ENCODE measurements around the gene TACC3.

TACC3 gene

DNA sequence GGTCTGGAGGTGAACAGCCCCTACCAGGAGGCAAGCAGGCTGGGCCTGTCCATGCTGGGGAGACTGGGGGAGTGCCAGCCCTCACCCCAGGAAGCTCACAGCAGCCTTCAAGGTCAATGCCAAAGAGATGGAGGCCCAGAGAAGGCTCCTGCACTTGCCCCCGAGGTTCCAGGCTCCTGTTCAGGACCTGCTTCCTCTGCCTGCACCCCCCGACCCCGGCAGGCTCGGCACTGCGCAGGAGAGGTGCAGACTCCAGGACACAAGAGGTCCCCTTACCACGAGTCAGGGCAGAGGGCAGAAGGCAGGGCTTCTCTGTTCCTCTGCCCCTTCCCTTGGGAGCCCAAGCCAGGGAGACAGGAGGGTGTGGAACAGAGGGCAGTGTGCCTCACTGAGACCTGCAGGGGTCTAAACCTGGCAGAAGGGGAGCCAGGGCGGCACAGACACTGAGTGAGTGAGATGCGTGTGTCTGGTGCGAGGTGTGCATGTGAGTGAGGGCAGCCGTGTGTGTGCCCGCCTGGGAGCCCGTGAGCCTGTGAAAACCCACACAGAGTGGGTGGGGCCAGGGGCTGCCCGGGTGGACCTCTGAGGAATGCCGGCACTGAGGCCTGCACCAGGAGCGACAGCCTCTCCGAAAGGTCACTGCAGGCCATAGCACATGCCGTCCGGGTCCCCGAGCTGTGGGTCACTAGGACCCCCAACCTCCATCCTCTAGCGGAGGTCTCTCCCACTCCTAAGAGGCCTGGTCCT, 41.1 kb downstream of the TACC3 start:
- no peak for DNase-seq

DNA sequence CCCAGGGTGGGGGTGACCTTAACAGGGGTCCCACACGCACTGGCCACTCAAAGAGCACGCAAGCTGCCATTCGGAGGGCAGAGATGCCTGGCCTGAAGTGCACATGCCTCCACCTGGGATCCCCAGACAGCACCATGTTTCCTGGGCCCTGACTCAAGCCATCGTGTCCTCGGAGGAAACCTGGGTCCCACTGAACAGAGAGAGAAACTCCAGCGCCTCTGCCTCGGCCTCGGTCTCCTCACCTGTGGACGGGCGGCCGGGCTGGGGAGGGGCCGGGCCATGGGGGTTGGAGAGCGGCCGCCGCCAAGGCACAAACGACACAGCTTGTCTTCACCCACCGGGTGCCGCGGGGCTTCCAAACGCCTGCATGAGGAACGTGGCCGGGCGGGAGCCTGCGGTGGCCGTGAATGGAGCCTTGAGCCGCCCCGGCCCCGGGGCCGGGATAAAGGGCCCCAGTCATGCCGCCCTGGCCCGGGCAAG, 41.8 kb downstream of the TACC3 start:
- DNase-seq: no peak

- DNase-seq: no peak
Measured at GRCh38 chr4:1763550-1764080, 42.3 kb downstream of the TACC3 start.

DNA sequence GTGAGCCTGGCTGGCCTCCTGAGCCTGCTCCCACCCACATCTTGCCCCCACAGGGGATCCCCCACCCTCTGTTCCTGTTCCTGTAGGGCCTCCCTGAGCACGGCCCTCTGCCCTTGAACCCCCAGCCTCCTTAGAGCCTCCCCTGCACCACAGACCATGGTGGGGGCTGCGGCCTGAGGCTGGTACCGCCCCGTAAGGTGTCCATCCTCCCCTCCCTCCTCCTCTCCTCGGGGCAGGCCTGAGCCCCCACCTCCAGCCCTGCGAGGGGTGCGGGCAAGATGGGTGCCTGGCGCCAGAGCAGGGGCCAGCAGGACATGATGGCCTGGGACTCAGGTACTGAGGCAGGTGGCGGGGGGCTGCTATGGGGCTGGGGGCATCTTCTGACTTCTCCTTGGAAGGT, 43.3 kb downstream of the TACC3 start:
- no peak for DNase-seq

- no peak for DNase-seq
Measured at GRCh38 chr4:1765409-1766072, 44.2 kb downstream of the TACC3 start.

DNA sequence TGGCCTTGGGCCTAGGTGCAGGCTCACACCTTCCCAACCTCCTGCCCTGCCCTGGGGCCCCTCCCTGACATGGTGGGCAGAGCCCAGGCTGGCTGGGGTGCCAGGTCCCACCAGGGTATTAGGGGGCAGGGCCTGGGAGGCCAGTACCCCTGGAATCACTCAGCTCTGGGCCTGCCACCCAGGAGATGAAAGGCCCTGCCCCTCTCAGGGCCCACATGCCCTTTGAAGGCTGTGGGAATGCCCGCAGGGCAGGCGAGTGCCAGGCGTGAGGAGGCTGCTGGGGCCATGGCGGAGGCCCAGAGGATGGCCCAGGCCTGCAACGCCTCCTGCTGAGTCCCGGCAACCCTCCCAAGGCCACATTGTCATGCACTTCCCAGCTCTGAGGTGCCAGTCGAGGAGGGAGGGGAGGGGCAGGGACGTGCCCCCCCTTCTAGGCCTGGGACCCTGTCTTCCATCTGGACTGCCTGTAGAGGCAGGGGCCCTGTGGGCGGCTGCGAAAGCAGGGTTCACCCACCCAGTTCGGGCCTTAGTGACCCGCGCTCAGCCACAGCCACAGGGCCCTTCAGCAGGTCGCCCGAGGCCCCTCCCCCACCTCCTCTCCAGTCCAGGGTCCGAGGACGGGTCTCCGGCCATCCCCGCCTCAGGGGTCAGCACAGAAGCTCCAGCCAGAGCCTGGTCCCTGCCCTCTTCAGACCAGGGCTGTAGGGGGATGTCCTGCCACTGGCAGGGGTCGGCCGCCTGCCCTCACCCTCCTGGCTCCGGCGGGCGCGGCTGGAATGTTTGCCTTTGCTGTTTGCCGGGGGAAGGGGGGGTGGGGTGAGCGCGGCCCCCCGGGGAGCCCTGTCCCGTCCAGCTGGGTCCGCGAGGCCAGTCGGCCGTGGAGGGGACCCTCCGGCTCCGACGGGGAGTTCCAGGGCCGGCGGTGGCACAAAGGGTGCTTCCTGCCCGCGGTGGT, 45.1 kb downstream of the TACC3 start:
- no peak for DNase-seq

- DNase-seq: no peak
Measured at GRCh38 chr4:1767061-1767769, 45.9 kb downstream of the TACC3 start.

- no peak for DNase-seq
Measured at GRCh38 chr4:1767770-1768366, 46.5 kb downstream of the TACC3 start.

- DNase-seq: no peak
Measured at GRCh38 chr4:1768367-1769034, 47.2 kb downstream of the TACC3 start.

DNA sequence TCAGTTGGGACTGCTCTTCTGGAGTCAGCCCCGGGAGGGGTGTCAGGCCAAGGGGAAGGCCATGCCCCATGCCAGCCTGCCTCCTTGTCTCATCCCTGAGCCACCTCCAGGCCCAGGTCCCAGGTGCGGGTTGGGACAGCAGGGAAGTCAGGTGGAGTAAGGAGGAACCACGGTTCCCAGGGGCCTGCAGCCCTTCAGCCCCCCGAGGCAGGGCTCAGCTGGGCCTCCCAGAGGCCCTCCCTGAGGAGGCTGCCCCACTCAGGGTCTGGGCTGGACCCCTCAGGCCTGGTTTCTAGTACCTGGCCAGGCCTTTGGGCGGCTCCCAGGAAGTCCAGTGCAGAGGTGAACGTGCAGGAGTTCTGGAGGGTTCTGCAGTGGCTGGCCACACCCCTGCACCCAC, 48.4 kb downstream of the TACC3 start:
- DNase-seq: no peak

DNA sequence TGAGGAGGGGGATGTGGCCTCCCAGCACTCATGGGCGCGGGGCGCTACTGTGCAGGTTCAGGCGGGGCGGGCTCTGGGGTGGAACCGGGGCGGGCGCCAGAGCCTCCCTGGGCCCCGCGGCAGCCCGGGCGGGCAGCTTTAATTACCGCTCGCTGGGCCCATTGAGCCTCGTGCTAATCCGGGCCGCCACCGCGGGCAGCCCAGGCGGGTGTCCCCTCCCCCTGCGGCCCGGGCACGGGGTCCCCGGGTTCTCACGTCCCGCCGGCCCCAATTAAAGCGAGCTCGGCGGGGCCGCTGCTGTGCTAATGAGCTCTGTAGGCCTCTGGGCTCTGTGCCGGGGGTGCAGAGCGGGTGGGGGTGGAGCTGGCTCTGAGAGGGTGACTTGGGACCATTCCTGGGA, 48.9 kb downstream of the TACC3 start:
- DNase-seq: no peak

- no peak for DNase-seq
Measured at GRCh38 chr4:1770791-1771231, 49.5 kb downstream of the TACC3 start.

DNA sequence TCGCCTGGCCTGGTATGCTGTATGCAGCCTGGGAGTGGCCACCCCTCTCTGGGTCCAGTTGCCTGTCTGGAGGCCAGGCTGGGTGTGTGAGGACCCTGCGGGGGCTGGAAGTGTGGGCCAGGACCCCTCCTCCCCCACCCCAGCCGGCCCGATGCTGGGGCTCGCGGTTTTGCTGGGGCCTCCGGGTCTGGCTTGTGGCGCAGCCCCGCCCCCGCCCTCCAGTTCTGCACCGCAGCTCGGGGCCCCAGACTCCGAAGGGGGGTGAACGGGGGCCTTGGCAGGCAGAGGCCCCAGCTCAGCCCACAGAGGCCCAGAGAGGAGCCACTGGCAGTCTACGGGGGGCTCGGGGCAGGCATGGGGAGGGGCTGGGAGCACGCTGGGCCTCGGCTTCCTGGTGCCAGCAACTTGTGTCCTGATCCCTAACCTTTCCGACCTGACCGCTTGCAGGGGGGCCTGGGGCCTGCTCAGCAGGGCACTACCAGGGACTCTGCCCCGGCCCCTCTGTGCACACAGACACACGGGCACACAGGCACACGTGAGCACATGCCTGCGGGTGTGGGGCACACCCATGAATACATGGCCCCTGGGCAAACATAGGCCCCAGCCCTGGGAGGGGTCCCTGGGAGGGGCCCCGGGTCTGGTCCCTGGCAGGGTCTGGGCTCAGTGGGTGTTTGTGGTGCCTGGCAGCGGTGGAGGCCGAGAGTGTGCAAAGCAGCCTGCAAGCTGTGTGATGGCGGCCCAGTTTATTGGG, 50.4 kb downstream of the TACC3 start:
- no peak for DNase-seq

DNA sequence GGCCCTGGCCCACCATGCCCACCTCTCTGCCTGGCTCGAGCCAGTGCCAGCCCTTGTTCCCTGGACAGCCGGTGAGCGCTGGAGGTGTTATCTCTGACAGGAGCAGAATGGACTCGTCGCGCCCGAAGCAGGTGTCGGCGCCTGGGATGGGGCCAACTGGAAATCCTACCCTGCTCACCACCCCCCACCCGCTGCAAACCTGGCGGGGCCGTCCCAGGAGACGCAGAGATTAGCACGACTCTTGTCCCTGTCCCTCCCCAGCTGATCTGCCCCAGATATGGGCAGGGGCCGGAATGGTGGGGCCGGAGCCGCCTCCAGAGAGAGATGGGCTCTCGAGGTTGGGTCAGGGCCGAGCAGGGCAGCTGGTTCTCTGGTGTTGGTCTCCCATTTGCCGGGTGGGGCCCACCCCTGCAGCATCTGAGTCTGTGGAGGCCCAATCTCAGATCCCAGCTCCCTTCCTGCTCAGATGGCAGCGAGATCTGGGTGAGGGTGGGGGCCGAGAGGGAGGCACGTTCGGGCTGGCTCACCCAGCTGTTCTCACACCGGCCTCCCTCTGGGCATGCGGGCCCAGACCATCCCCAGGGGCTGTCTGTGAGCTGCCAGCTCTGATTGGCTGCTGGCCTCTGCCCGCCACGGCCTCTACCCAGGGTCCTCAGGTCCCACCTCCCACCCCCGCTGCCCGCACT, 51.7 kb downstream of the TACC3 start:
- DNase-seq: no peak

GRCh38 chr4:1773754-1774153, 52.4 kb downstream of the TACC3 start:
- no peak for DNase-seq

- no peak for DNase-seq
Measured at GRCh38 chr4:1775731-1776500, 54.6 kb downstream of the TACC3 start.

DNA sequence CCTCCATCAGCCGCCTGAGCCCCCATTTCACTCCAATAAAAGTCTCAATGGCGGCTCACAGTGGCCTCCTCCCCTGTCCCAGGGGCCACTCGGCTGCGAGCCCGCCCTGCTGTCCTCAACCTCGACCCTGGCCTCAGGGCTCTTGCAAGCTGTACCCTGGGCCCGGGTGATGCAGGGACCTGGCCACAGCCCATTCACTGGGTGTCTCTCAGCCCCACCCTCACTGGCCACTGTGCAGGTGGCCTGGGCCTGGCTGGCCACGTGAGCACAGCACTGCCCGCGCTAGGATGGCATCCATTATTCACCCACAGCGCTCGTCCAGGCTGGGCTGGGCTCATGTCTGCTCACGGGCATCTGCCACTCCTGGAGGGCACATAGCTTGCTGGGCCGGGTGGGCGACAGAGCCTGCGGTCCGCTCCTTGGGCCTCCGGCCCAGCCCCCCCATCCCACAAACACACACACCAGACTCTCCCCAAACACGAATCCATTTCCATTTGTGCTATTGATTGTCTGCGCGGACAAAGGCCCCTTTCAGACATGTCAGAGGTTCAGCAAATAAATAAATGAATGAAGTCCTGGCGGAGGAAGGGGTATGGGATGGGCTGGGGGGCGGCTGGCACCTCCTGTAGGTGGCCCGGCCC, 55.3 kb downstream of the TACC3 start:
- no peak for DNase-seq

DNA sequence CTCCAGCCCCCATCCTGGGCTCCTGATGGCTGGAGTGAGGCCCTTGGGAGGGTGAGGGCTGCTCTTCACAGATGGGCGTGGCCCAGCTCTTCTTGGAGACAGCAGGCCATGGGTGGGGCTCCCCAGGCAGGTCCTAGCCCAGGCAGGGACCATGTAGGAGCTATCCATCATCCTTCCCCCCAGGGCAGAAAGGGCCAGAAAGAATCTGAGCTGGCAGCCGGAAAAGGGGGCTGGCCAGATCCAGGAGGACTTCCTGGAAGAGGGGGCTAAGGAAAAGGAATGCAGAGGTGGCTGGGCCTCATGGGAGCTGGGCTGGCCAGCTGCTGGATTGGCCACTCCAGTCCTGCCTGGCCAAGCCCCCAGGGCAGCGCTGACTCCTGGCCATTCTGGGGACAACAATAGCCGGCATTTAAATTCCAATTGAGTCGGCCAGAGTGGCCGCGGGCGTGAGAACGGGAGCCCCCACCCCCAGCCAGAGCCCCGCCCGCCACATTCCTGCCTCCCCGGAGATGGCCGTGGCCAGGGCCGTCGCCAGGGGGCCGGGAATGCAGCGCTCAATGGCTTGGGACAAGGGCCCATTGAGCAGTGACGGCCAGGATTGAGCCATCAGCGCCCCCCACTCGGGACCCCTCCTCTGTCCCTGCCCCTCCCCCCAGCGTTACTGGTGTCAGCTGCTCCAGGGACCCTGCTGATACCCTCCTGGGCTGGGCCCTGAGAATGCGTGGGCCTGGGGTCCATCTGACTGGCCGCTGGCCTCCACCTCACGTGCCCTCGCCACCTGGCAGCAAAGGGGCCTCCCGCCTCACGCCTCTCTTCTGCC, 56.7 kb downstream of the TACC3 start:
- no peak for DNase-seq
